Esophagus muscularis mucosa (tissue), 4 donors: ENCODE results near the gene ATXN8OS. TPM values are rescaled to one million over a fixed set of nuclear protein-coding genes. Genes with fewer than 3 reads are reported as not detected.

Experiments
- DNase-seq: peaks from one replicate; pipeline ENCODE4 v3.0.0-alpha.2; 2017; ENCODE audit errors: extremely low spot score
- H3K27ac ChIP-seq, 4 donors: fragments of 200-600 bp; sonication (generic); replicated peaks in 1 of 4; 1 replicate in 3 of 4; 2 replicates in 1 of 4; pipeline ENCODE4 v1.5.1; 2016 to 2019; ENCODE audit warnings: mild to moderate bottlenecking in 1 of 4
- H3K27me3 ChIP-seq, 4 donors: fragments of 200-600 bp; sonication (generic); one replicate each; pipeline versions ENCODE4 v1.5.1 to v1.6.0; 2016 to 2019
- H3K36me3 ChIP-seq, 4 donors: fragments of 200-600 bp; sonication (generic); one replicate each; pipeline ENCODE4 v1.5.1; 2016 to 2019
- H3K4me1 ChIP-seq, 4 donors: fragments of 200-600 bp; sonication (generic); one replicate each; pipeline ENCODE4 v1.5.1; 2016 to 2019
- H3K4me3 ChIP-seq, 4 donors: fragments of 200-600 bp; sonication (generic); 1 replicate in 2 of 4; 2 replicates in 2 of 4; pipeline ENCODE4 v1.5.1; 2016 to 2019; ENCODE audit warnings: mild to moderate bottlenecking in 4 of 4, moderate library complexity in 1 of 4
- H3K9me3 ChIP-seq, 4 donors: fragments of 200-600 bp; sonication (generic); 1 replicate in 3 of 4; 2 replicates in 1 of 4; pipeline ENCODE4 v1.5.1; 2016 to 2019
- EP300 ChIP-seq: sonication (generic); formaldehyde crosslinking; IDR thresholded peaks from one replicate; pipeline ENCODE4 v1.6.1; 2017; ENCODE audit warnings: antibody characterized with exemption
- POLR2A ChIP-seq: fragments of 450-650 bp; IDR thresholded peaks from one replicate; pipeline ENCODE4 v1.6.1; 2017; ENCODE audit warnings: antibody characterized with exemption, moderate library complexity, mild to moderate bottlenecking, low read depth
- POLR2AphosphoS5 ChIP-seq, 2 donors: sonication (generic); formaldehyde crosslinking; IDR thresholded peaks; one replicate each; pipeline ENCODE4 v1.6.1; 2017; ENCODE audit warnings: antibody characterized with exemption in 2 of 2
- WGBS: methylation state at CpG from one replicate; pipeline ENCODE4 v1.1.5; 2018; 5-methylcytosine and 5-hydroxymethylcytosine counted together
- intact Hi-C: fragments of 100-400 bp; cut with DNase I; formaldehyde crosslinking; loops from one replicate; pipeline ENCODE4 v1.15.1; 2023
- total RNA-seq, 4 donors: library from RNA; depleted of rRNA; stranded (reverse); fragments of >200 nt; gene quantifications; one replicate each; pipeline versions ENCODE4 v1.1.0 to v1.2.1, GENCODE V29; 2016
- TF ChIP-seq, protein P1 (sequence below), 3 experiments: fragments of 200-600 bp in 2 of 3; fragments of 450-650 bp in 1 of 3; sonication (generic) in 2 of 3; IDR thresholded peaks; one replicate each; pipeline ENCODE4 v1.5.1; 2017 to 2019; ENCODE audit warnings: antibody characterized with exemption in 3 of 3, mild to moderate bottlenecking in 2 of 3, moderate library complexity in 1 of 3

The ATXN8OS gene
- under 1 TPM in 1 of 4 donors, not detected in 3; 0.83 TPM for total RNA-seq

DNA sequence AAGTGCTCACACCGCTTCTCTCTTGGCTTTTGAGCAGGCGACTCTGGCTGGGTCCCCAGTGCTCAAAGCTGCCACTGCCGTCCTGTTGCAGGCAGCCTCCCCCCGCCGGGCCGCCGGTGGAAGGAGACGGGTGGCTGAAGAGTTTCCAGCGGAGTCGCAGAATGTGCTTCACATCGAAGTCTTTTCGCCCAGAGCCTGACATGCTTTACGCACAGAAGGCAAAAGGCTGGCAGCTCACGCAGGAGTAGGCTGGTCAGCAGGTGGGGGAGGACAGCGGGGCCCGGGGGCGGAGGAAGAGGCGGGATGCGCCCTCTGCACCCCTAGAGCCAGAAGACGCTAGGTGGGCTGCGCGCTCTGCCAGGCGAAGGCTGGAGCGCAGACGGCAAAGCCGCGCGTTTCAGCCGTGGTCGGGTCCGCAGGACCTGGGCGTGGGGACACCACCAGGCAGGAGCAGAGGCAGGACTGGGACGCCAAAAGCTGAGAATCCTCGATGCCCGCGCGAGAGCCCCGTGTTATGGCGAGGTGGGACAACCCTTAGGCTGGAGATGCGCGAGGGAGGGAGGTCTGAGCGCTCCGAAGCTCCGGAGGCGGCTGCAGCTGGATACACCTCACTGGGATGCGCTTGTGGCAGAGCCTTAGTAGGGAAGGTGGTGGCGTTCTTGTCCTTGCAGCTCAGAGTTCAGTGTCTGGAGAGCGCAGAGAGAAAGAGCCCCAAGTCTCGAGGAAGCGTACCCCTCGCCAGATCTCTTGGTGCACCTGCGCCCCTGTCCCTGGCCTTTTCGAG, at the start of gene ATXN8OS:
TSS of gene ATXN8OS (plus strand) at position 329 of the 784 bp plus-strand sequence.
- intact Hi-C loops: no loop called here
- no peak for TF ChIP-seq EP300
- TF ChIP-seq POLR2AphosphoS5 (IDR thresholded peaks at IDR 0.05): no peak
- TF ChIP-seq, protein P1, sequence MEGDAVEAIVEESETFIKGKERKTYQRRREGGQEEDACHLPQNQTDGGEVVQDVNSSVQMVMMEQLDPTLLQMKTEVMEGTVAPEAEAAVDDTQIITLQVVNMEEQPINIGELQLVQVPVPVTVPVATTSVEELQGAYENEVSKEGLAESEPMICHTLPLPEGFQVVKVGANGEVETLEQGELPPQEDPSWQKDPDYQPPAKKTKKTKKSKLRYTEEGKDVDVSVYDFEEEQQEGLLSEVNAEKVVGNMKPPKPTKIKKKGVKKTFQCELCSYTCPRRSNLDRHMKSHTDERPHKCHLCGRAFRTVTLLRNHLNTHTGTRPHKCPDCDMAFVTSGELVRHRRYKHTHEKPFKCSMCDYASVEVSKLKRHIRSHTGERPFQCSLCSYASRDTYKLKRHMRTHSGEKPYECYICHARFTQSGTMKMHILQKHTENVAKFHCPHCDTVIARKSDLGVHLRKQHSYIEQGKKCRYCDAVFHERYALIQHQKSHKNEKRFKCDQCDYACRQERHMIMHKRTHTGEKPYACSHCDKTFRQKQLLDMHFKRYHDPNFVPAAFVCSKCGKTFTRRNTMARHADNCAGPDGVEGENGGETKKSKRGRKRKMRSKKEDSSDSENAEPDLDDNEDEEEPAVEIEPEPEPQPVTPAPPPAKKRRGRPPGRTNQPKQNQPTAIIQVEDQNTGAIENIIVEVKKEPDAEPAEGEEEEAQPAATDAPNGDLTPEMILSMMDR (IDR thresholded peaks at IDR 0.05): no peak
- no peak for TF ChIP-seq POLR2A
- no peak for DNase-seq
- Histone ChIP-seq H3K27ac (no peak within 1 kb of the TSS), H3K4me3 (no peak within 1 kb of the TSS), H3K36me3 (no peaks in the 10 kb centered on the region), H3K27me3 (peaks cover 0 to 22% (median 0%) of the 10 kb centered on the region in 4 donors), H3K9me3 (no peaks in the 10 kb centered on the region), H3K4me1 (no peaks in the 10 kb centered on the region)
- 7% methylated on average over 21 of the region's 53 CpGs for WGBS

DNA sequence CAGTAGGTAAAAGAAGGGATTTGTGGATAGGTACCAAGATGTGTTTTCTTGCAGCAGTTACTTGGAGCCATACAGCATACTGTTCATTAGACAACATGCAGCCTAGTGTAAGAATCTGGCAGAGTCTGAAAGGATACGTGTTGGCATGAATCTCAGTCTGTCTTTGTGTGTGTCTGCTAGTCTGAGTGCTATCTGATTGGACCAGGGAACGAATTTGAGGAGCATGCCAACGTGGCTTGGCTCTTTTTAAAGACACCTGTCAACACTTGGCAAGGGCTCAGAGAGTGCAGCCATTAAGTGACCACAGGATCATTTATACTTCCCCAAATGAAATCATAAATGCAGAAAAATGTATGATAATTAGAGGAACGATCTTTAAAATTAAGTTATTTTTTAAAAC, 27.6 kb upstream of the ATXN8OS start:
- intact Hi-C loops: no loop called here
- Histone ChIP-seq H3K4me1 (no peaks in the 10 kb centered on the region), H3K36me3 (no peaks in the 10 kb centered on the region), H3K9me3 (no peaks in the 10 kb centered on the region), H3K27ac (no peak overlapping the region), H3K27me3 (no peaks in the 10 kb centered on the region), H3K4me3 (no peak overlapping the region)
- no peak for DNase-seq
- 51% methylated on average over 4 of the region's 4 CpGs for WGBS
- TF ChIP-seq POLR2AphosphoS5 (IDR thresholded peaks at IDR 0.05) (no peak), EP300 (no peak), POLR2A (no peak)
- TF ChIP-seq, protein P1 (IDR thresholded peaks at IDR 0.05): no peak

DNA sequence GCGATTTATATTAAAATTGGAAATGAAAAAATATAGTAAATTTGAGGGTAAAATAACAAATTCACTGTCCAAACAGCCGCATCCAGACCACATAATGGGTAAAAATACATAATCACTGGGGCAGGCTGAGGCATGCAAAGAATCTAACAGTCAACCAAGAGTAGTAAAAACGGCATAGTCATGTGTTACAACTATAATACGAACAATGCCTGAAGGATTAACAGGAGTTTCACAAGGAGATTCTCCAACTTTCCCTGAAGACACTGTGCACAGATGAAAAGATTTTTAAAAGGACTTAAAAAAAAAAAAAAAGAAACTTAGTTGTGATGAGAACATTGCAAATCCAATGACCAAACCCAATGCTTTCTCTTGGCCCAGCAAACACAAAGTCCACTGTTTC, 20.4 kb upstream of the ATXN8OS start:
- intact Hi-C loops: no loop called here
- Histone ChIP-seq H3K4me1 (no peaks in the 10 kb centered on the region), H3K36me3 (no peaks in the 10 kb centered on the region), H3K4me3 (no peak overlapping the region), H3K9me3 (no peaks in the 10 kb centered on the region), H3K27ac (no peak overlapping the region), H3K27me3 (no peaks in the 10 kb centered on the region)
- no peak for TF ChIP-seq EP300
- TF ChIP-seq POLR2A: no peak
- TF ChIP-seq, protein P1 (IDR thresholded peaks at IDR 0.05): no peak
- no peak for TF ChIP-seq POLR2AphosphoS5 (IDR thresholded peaks at IDR 0.05)
- no peak for DNase-seq
- 78% methylated on average over 4 of the region's 4 CpGs for WGBS

DNA sequence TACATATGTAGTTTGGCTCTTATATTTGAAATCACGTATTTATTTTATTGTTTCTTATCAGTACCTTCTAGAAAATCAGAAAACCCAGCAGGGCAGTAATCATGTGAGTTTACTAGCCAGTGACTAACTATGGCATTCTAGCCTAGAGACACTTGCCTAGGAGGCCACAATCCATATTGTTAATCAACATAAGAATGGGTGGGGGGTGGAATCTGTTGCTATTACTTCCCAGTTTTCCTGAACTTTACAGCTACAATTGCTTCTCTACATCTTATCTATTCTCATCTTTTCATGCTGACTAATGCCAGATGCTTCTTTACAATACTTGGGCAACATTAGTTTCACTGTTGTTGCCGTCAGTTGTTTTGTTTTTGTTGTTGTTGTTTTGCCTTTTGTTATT, 18.7 kb upstream of the ATXN8OS start:
- intact Hi-C loops: no loop called here
- no peak for DNase-seq
- TF ChIP-seq EP300: no peak
- no peak for TF ChIP-seq POLR2A
- TF ChIP-seq, protein P1 (IDR thresholded peaks at IDR 0.05): no peak
- TF ChIP-seq POLR2AphosphoS5 (IDR thresholded peaks at IDR 0.05): no peak
- 86% methylated on average over 2 of the region's 2 CpGs for WGBS
- H3K4me3 ChIP-seq: no peak overlapping the region
- H3K9me3 ChIP-seq: no peaks in the 10 kb centered on the region
- H3K27me3 ChIP-seq: no peaks in the 10 kb centered on the region
- no peaks in the 10 kb centered on the region for H3K36me3 ChIP-seq
- H3K4me1 ChIP-seq: no peaks in the 10 kb centered on the region
- H3K27ac ChIP-seq: no peak overlapping the region
